ENCODE measurements around the gene TRIM31.
A peak's percentile ranks its signal among the peaks of the same experiment; 100 is the strongest.
"Not testable (repeated sequence)": the region's sequence is repeated elsewhere in the genome, so short reads cannot be mapped to it uniquely, and the experiment has no call there.

TRIM31 gene

GRCh38 chr6:30145818-30146217 lies 32.9 kb upstream of the TRIM31 start:
- H3K4me1 ChIP-seq (ENCODE audit: control insufficient read depth in 1 of 2, insufficient read depth in 2 of 2, low read length in 2 of 2): no peaks in the 10 kb centered on the region
- H3K4me3 ChIP-seq (ENCODE audit: low read depth in 1 of 2, low read length in 2 of 2): no peak overlapping the region
- H3K9me3 ChIP-seq (ENCODE audit: control insufficient read depth in 1 of 2, low read length in 2 of 2): no peaks in the 10 kb centered on the region
- no peak overlapping the region for H3K27ac ChIP-seq (ENCODE audit: low read length)
- no peaks in the 10 kb centered on the region for H3K27me3 ChIP-seq (ENCODE audit: low read depth, low read length)
- no peaks in the 10 kb centered on the region for H3K36me3 ChIP-seq (ENCODE audit: control insufficient read depth in 1 of 2, insufficient read depth in 2 of 2, low read length in 2 of 2)

DNA sequence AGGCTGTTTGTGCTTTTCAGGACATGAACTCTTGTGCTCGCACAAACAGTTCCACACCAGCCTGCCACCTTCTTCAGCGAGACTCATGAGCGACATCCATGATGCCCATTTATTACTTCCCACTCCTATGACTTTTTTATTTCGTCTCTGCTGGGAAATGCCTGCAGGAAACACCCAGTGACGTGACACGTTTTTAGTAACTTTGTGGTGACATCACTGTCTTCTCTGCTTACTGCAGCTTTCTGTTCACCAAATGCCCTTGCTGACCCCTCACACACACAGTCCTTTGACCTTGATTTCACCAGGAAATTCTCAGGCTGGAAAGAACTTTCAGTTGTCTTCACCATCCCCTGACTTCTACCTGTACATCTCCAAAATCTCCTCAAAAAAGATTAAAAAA lies 31.9 kb upstream of the TRIM31 start:
- Histone ChIP-seq H3K27ac (ENCODE audit: low read length) (no peak overlapping the region), H3K36me3 (ENCODE audit: control insufficient read depth in 1 of 2, insufficient read depth in 2 of 2, low read length in 2 of 2) (no peaks in the 10 kb centered on the region), H3K27me3 (ENCODE audit: low read depth, low read length) (no peaks in the 10 kb centered on the region), H3K4me3 (ENCODE audit: low read depth in 1 of 2, low read length in 2 of 2) (no peak overlapping the region), H3K4me1 (ENCODE audit: control insufficient read depth in 1 of 2, insufficient read depth in 2 of 2, low read length in 2 of 2) (no peaks in the 10 kb centered on the region), H3K9me3 (ENCODE audit: control insufficient read depth in 1 of 2, low read length in 2 of 2) (no peaks in the 10 kb centered on the region)

DNA sequence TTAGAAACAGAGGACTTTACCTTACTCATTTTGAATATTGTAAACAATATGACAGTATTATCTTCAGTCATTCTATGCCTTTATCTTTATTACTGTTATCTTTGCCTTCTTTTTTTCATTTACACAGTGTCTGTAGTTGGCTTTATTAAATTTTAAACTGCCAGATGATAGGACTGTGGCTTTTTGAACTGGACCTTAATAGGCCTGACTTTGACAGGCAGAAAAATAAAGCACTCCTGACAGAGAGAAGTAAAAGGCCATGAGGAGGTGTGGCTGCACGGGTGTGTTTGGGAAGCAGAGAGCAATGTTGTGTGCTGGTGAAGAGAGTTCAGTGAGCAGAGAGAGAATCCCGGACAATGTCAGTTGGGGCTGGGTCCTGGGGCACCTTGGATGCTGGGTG lies 30.9 kb upstream of the TRIM31 start:
- no peaks in the 10 kb centered on the region for H3K27me3 ChIP-seq (ENCODE audit: low read depth, low read length)
- no peaks in the 10 kb centered on the region for H3K36me3 ChIP-seq (ENCODE audit: control insufficient read depth in 1 of 2, insufficient read depth in 2 of 2, low read length in 2 of 2)
- no peaks in the 10 kb centered on the region for H3K9me3 ChIP-seq (ENCODE audit: control insufficient read depth in 1 of 2, low read length in 2 of 2)
- H3K4me3 ChIP-seq (ENCODE audit: low read depth in 1 of 2, low read length in 2 of 2): no peak overlapping the region
- no peak overlapping the region for H3K27ac ChIP-seq (ENCODE audit: low read length)
- no peaks in the 10 kb centered on the region for H3K4me1 ChIP-seq (ENCODE audit: control insufficient read depth in 1 of 2, insufficient read depth in 2 of 2, low read length in 2 of 2)

DNA sequence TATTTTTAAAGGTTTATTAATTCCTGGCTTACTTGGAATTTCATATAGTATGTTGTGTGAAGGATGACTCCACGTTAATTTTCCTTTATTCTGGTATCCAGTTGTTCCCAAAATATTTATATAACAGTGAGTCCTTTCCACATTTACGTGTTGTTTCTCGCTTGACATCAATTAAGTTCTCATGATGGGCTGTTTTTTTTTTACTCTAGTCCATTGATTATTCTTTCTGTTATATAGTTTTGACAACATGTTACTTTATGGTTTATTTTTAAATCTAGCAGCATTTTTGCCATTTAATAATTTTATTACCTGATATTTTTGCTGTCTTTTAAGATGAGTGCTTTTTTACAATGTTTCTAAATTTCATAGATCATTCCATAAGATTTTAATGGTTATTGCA lies 29.8 kb upstream of the TRIM31 start:
- Histone ChIP-seq H3K4me3 (ENCODE audit: low read depth in 1 of 2, low read length in 2 of 2) (no peak overlapping the region), H3K4me1 (ENCODE audit: control insufficient read depth in 1 of 2, insufficient read depth in 2 of 2, low read length in 2 of 2) (no peaks in the 10 kb centered on the region), H3K27ac (ENCODE audit: low read length) (no peak overlapping the region), H3K27me3 (ENCODE audit: low read depth, low read length) (no peaks in the 10 kb centered on the region), H3K9me3 (ENCODE audit: control insufficient read depth in 1 of 2, low read length in 2 of 2) (no peaks in the 10 kb centered on the region), H3K36me3 (ENCODE audit: control insufficient read depth in 1 of 2, insufficient read depth in 2 of 2, low read length in 2 of 2) (no peaks in the 10 kb centered on the region)

DNA sequence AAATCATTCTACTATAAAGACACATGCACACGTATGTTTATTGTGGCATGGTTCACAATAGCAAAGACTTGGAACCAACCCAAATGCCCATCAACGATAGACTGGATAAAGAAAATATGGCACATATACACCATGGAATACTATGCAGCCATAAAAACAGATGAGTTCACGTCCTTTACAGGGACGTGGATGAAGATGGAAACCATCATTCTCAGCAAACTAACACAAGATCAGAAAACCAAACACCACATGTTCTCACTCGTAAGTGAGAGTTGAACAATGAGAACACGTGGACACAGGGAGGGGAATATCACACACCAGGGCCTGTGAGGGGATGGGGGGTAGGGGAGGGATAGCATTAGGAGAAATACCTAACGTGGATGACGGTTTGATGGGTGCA lies 27.4 kb upstream of the TRIM31 start:
- not testable (repeated sequence) for H3K9me3 ChIP-seq (ENCODE audit: control insufficient read depth in 1 of 2, low read length in 2 of 2); H3K27me3 ChIP-seq (ENCODE audit: low read depth, low read length); H3K36me3 ChIP-seq (ENCODE audit: control insufficient read depth in 1 of 2, insufficient read depth in 2 of 2, low read length in 2 of 2); H3K4me1 ChIP-seq (ENCODE audit: control insufficient read depth in 1 of 2, insufficient read depth in 2 of 2, low read length in 2 of 2); H3K27ac ChIP-seq (ENCODE audit: low read length); H3K4me3 ChIP-seq (ENCODE audit: low read depth in 1 of 2, low read length in 2 of 2)

DNA sequence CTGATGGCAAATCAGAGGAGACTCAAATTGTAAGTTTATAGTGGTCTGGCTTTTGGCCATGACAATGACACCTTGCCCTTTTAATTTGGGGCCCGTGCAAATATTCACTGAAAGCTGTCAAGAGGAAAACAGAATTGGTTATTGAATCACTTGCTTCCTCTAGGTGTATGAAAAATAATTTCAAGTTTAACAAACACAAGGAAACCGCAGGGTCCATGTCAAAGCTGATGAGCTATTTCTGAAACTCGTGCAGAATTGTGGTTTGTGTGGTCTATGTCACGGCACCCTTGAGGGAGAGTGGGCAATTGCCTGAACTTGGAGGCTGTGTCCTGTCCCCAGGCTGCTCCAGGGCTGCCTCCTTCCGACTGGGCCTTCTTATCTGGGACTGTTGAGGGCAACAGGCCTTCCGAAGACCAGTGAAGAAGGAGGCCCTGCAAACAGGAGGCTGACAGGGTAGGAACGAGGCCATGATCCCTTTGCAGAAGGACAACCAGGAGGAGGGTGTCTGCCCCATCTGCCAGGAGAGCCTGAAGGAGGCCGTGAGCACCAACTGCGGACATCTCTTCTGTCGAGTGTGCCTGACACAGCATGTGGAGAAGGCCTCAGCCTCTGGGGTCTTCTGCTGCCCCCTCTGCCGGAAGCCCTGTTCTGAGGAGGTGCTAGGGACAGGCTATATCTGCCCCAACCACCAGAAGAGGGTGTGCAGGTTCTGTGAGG lies 23.8 kb upstream of the TRIM31 start:
- Histone ChIP-seq H3K4me1 (ENCODE audit: control insufficient read depth in 1 of 2, insufficient read depth in 2 of 2, low read length in 2 of 2) (no peaks in the 10 kb centered on the region), H3K36me3 (ENCODE audit: control insufficient read depth in 1 of 2, insufficient read depth in 2 of 2, low read length in 2 of 2) (no peaks in the 10 kb centered on the region), H3K9me3 (ENCODE audit: control insufficient read depth in 1 of 2, low read length in 2 of 2) (no peaks in the 10 kb centered on the region), H3K27ac (ENCODE audit: low read length) (peak overlapping the region; percentile 48), H3K27me3 (ENCODE audit: low read depth, low read length) (peaks cover 11% of the 10 kb centered on the region), H3K4me3 (ENCODE audit: low read depth in 1 of 2, low read length in 2 of 2) (no peak overlapping the region)

- peak within 1 kb of the TSS; percentile 48 for H3K27ac ChIP-seq (ENCODE audit: low read length)
- H3K36me3 ChIP-seq (ENCODE audit: control insufficient read depth in 1 of 2, insufficient read depth in 2 of 2, low read length in 2 of 2): no peaks in the 10 kb centered on the region
- no peaks in the 10 kb centered on the region for H3K9me3 ChIP-seq (ENCODE audit: control insufficient read depth in 1 of 2, low read length in 2 of 2)
- H3K4me3 ChIP-seq (ENCODE audit: low read depth in 1 of 2, low read length in 2 of 2): no peak within 1 kb of the TSS
- peaks cover 12% of the 10 kb centered on the region for H3K27me3 ChIP-seq (ENCODE audit: low read depth, low read length)
- no peaks in the 10 kb centered on the region for H3K4me1 ChIP-seq (ENCODE audit: control insufficient read depth in 1 of 2, insufficient read depth in 2 of 2, low read length in 2 of 2)
These were observed 22.9 kb upstream of the TRIM31 start, which contains the start of gene TRIM40 for GRCh38 chr6:30135757-30136156. TSS of gene TRIM40 (plus strand) at chr6:30136140. CDS start at chr6:30137037, 897 bp downstream.

- Histone ChIP-seq H3K27ac (ENCODE audit: low read length) (no peak overlapping the region), H3K4me1 (ENCODE audit: control insufficient read depth in 1 of 2, insufficient read depth in 2 of 2, low read length in 2 of 2) (peaks cover 0 to 4% of the 10 kb centered on the region in 2 donors), H3K36me3 (ENCODE audit: control insufficient read depth in 1 of 2, insufficient read depth in 2 of 2, low read length in 2 of 2) (no peaks in the 10 kb centered on the region), H3K4me3 (ENCODE audit: low read depth in 1 of 2, low read length in 2 of 2) (no peak overlapping the region), H3K9me3 (ENCODE audit: control insufficient read depth in 1 of 2, low read length in 2 of 2) (no peaks in the 10 kb centered on the region), H3K27me3 (ENCODE audit: low read depth, low read length) (peaks cover 13% of the 10 kb centered on the region)
These were observed 22.3 kb upstream of the TRIM31 start for GRCh38 chr6:30135147-30135546.

DNA sequence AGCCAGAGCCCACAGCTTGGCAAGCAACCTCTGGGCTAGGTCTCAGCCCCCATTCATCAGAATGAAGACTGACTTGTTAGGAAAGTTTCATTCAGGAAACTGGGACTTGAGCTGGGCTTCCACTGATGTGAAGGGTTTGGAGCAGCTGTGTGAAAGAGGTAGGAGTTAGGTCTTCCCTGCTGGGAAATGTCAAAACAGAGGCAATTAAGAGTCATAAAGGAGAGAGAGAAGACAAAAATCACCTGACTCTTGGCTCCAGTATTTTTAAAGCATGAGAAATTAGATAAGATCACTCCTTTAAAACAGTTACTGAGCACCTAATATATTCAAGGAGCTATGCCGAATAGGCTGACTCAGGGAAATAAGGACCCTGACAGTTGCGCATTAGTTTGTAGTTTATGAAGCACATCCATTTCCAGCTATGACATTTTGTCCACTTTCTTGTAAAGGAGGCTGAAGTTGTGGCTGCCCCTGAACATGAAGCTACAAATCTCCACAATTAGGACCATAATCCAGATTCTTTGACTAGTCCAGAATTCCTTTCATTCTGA lies 19.1 kb upstream of the TRIM31 start:
- peaks cover 4 to 9% of the 10 kb centered on the region in 2 donors for H3K4me1 ChIP-seq (ENCODE audit: control insufficient read depth in 1 of 2, insufficient read depth in 2 of 2, low read length in 2 of 2)
- no peak overlapping the region for H3K4me3 ChIP-seq (ENCODE audit: low read depth in 1 of 2, low read length in 2 of 2)
- peaks cover 40% of the 10 kb centered on the region for H3K27me3 ChIP-seq (ENCODE audit: low read depth, low read length)
- H3K27ac ChIP-seq (ENCODE audit: low read length): no peak overlapping the region
- H3K36me3 ChIP-seq (ENCODE audit: control insufficient read depth in 1 of 2, insufficient read depth in 2 of 2, low read length in 2 of 2): no peaks in the 10 kb centered on the region
- H3K9me3 ChIP-seq (ENCODE audit: control insufficient read depth in 1 of 2, low read length in 2 of 2): no peaks in the 10 kb centered on the region

DNA sequence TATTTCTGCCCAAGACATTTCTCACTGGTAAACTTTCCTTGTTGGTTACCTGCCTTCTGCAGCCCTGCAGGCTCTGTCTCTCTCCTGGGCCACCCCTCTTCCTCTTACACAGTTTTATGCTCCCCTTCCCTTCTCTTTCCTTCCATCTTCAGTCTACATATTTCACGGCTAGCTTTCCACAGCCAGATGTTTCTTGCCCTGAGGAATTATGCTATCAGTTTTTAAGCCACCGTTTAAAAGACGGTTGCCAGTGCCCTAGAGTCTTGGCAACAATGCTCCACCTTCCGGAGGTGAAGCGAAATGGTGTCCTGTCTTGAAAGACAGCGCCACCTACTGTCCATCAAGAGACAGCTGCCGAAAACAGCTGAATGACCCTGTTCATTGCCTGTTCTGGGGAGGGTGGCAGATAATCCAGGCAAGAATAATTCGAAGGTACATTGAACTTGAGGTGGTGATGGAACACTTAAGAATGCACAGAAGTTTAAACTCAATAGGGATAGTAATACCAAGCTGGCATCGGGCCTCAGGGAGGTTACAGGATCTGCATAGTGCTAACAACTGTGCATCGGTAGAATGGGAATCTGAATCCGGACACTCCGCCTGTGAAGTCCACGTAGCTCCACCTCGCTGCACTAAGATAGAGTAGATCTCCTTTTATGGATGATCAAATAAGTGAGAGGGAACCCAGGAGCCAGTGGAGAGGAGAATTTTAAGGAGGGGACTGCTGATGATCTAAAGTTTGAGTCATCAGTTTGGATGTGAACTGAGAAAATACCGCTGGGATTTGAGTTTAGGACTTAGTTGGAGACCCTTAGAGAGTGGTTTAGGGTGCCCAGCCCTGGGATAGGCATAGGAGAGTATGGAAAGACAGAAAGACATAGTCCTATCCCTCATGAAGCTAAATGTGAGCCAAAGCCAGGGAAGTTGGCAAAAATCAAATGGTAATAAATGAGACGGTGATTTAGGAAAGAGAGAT lies 18.3 kb upstream of the TRIM31 start:
- Histone ChIP-seq H3K4me1 (ENCODE audit: control insufficient read depth in 1 of 2, insufficient read depth in 2 of 2, low read length in 2 of 2) (peaks cover 4 to 10% of the 10 kb centered on the region in 2 donors), H3K27ac (ENCODE audit: low read length) (no peak overlapping the region), H3K27me3 (ENCODE audit: low read depth, low read length) (peaks cover 46% of the 10 kb centered on the region), H3K36me3 (ENCODE audit: control insufficient read depth in 1 of 2, insufficient read depth in 2 of 2, low read length in 2 of 2) (no peaks in the 10 kb centered on the region), H3K4me3 (ENCODE audit: low read depth in 1 of 2, low read length in 2 of 2) (no peak overlapping the region), H3K9me3 (ENCODE audit: control insufficient read depth in 1 of 2, low read length in 2 of 2) (no peaks in the 10 kb centered on the region)

- Histone ChIP-seq H3K4me3 (ENCODE audit: low read depth in 1 of 2, low read length in 2 of 2) (no peak overlapping the region), H3K27me3 (ENCODE audit: low read depth, low read length) (peaks cover 46% of the 10 kb centered on the region), H3K27ac (ENCODE audit: low read length) (no peak overlapping the region)
These were observed 17.3 kb upstream of the TRIM31 start for GRCh38 chr6:30130179-30130679.

More at GRCh38 chr6:30130179-30130679, 17.3 kb upstream of the TRIM31 start:
- no peaks in the 10 kb centered on the region for H3K9me3 ChIP-seq (ENCODE audit: control insufficient read depth in 1 of 2, low read length in 2 of 2)
- H3K36me3 ChIP-seq (ENCODE audit: control insufficient read depth in 1 of 2, insufficient read depth in 2 of 2, low read length in 2 of 2): no peaks in the 10 kb centered on the region
- H3K4me1 ChIP-seq (ENCODE audit: control insufficient read depth in 1 of 2, insufficient read depth in 2 of 2, low read length in 2 of 2): peaks cover 4 to 10% of the 10 kb centered on the region in 2 donors

All from muscle layer of duodenum (tissue), 2 donors.